Neural cell (in vitro differentiated cells): ENCODE results near the gene ZNF536. TPM values are rescaled to one million over a fixed set of nuclear protein-coding genes. Genes with fewer than 3 reads are reported as not detected.

ENCODE experiments used
- H2AFZ ChIP-seq: fragments of 200-600, 300-800 bp; sonication (generic), shearing (Covaris generic); 2 replicates; pipeline ENCODE4 v1.6.0; 2014; ENCODE audit warnings: low read depth, mild to moderate bottlenecking, antibody characterized with exemption, low read length, moderate library complexity
- H3F3A ChIP-seq: fragments of 200-600 bp; shearing (Covaris generic); 2 replicates; pipeline ENCODE4 v1.6.1; 2016; ENCODE audit warnings: mild to moderate bottlenecking, moderate library complexity, mixed read lengths, antibody characterized with exemption, low read length; ENCODE audit not compliant: insufficient read depth, poor library complexity, severe bottlenecking
- H3K27ac ChIP-seq: fragments of 200-600, 300-800 bp; sonication (generic), shearing (Covaris generic); 2 replicates; pipeline ENCODE4 v1.5.1; 2014; ENCODE audit warnings: mild to moderate bottlenecking, low read length, moderate library complexity
- H3K27me3 ChIP-seq: fragments of 300-800, 200-600 bp; sonication (generic), shearing (Covaris generic); 2 replicates; pipeline ENCODE4 v1.6.0; 2014; ENCODE audit warnings: mild to moderate bottlenecking, low read depth, low read length, moderate library complexity; ENCODE audit not compliant: insufficient read depth
- H3K36me3 ChIP-seq: fragments of 300-800, 200-600 bp; sonication (generic), shearing (Covaris generic); 2 replicates; pipeline ENCODE4 v1.5.1; 2014; ENCODE audit warnings: mild to moderate bottlenecking, antibody characterized with exemption, low read length, moderate library complexity; ENCODE audit not compliant: insufficient read depth
- H3K4me2 ChIP-seq: fragments of 300-800, 200-600 bp; sonication (generic), shearing (Covaris generic); 2 replicates; pipeline ENCODE4 v1.6.0; 2014; ENCODE audit warnings: mild to moderate bottlenecking, low read length
- H3K4me3 ChIP-seq: fragments of 300-800, 200-600 bp; sonication (generic), shearing (Covaris generic); 2 replicates; pipeline ENCODE4 v1.5.1; 2014; ENCODE audit warnings: mild to moderate bottlenecking, low read length, moderate library complexity
- H3K79me2 ChIP-seq: fragments of 200-600 bp; shearing (Covaris generic); replicated peaks from 2 replicates; pipeline ENCODE4 v1.6.0; 2014; ENCODE audit warnings: mild to moderate bottlenecking, low read length, moderate library complexity; ENCODE audit not compliant: insufficient read depth
- H3K9ac ChIP-seq: fragments of 300-800, 200-600 bp; sonication (generic), shearing (Covaris generic); 2 replicates; pipeline ENCODE4 v1.6.1; 2016; ENCODE audit warnings: mild to moderate bottlenecking, low read length, mixed read lengths
- H3K9me2 ChIP-seq: fragments of 200-600 bp; shearing (Covaris generic); 2 replicates; pipeline ENCODE4 v1.6.1; 2016; ENCODE audit warnings: mild to moderate bottlenecking, low read length, mixed read lengths; ENCODE audit not compliant: insufficient read depth
- H3K9me3 ChIP-seq: fragments of 200-600, 300-800 bp; sonication (generic), shearing (Covaris generic); 2 replicates; pipeline ENCODE4 v1.6.1; 2016; ENCODE audit warnings: mild to moderate bottlenecking, mixed run types, low read length, moderate library complexity, mixed read lengths
- H4K20me1 ChIP-seq: fragments of 200-600 bp; shearing (Covaris generic); 2 replicates; pipeline ENCODE4 v1.6.1; 2016; ENCODE audit warnings: mild to moderate bottlenecking, mixed run types; ENCODE audit not compliant: insufficient read depth
- CTCF ChIP-seq: fragments of 450-650 bp; IDR thresholded peaks from 2 replicates; pipeline ENCODE4 v1.5.1; 2014; ENCODE audit warnings: antibody characterized with exemption, mild to moderate bottlenecking, moderate library complexity; ENCODE audit not compliant: poor library complexity, severe bottlenecking
- EP300 ChIP-seq: fragments of 450-650 bp; conservative IDR thresholded peaks from 2 replicates; pipeline ENCODE4 v1.6.1; 2014; ENCODE audit warnings: antibody characterized with exemption, mild to moderate bottlenecking, moderate library complexity; ENCODE audit not compliant: poor library complexity, severe bottlenecking
- EZH2 ChIP-seq: fragments of 200-600, 300-800 bp; shearing (Covaris generic), sonication (generic); IDR thresholded peaks from 2 replicates; pipeline ENCODE4 v1.6.1; 2014; ENCODE audit warnings: antibody characterized with exemption, low read length, borderline replicate concordance, mild to moderate bottlenecking; ENCODE audit not compliant: insufficient read depth, poor library complexity, severe bottlenecking
- MXI1 ChIP-seq: fragments of 450-650 bp; conservative IDR thresholded peaks from 2 replicates; pipeline ENCODE4 v1.6.1; 2014; ENCODE audit warnings: antibody characterized with exemption, mild to moderate bottlenecking; ENCODE audit not compliant: poor library complexity, severe bottlenecking
- POLR2AphosphoS5 ChIP-seq: IDR thresholded peaks from 2 replicates; pipeline ENCODE4 v1.6.1; 2012
- RAD21 ChIP-seq: fragments of 450-650 bp; conservative IDR thresholded peaks from 2 replicates; pipeline ENCODE4 v1.6.1; 2014; ENCODE audit warnings: antibody characterized with exemption, mild to moderate bottlenecking, moderate library complexity
- SMC3 ChIP-seq: fragments of 450-650 bp; conservative IDR thresholded peaks from 2 replicates; pipeline ENCODE4 v1.6.1; 2014; ENCODE audit warnings: antibody characterized with exemption, mild to moderate bottlenecking, moderate library complexity; ENCODE audit not compliant: poor library complexity
- TAF1 ChIP-seq: IDR thresholded peaks from 2 replicates; pipeline ENCODE4 v1.6.1; 2012; ENCODE audit warnings: low read depth
- polyA plus RNA-seq: library from polyadenylated mRNA; depleted of rRNA; stranded (reverse); fragments of >200 nt; gene quantifications from 2 replicates; pipeline ENCODE4 v1.2.3, GENCODE V29; 2014
- TF ChIP-seq, protein P1 (sequence below): IDR thresholded peaks from 2 replicates; pipeline ENCODE4 v1.6.1; 2012; ENCODE audit warnings: borderline replicate concordance

The ZNF536 gene
- polyA plus RNA-seq, 1 donor from 2014 or later = 13.9 TPM

DNA sequence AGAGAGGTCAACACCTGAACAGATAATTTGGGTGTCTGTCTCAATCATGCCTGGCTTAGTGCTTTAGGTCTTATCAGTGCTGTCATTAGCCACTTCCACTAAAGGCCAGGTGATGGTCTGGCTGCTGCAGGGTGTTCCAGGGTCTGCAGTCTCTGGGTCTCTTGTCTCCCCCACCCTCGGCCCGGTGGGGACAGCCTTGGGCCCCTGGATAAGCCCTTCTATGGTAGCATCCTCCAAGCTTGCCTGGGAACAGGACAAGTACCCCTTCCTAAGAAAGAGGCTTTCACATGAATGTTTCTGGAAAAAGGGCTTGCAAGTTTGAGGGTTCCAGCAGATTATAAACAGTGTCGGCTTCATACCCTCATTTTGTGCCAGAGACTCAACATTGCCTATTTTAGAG, 29.3 kb upstream of the ZNF536 start:
- no peak overlapping the region for H3K27ac ChIP-seq
- no peak overlapping the region for H3K4me2 ChIP-seq
- no peaks in the 10 kb centered on the region for H3F3A ChIP-seq
- H3K9me3 ChIP-seq = no peaks in the 10 kb centered on the region
- H4K20me1 ChIP-seq = no peaks in the 10 kb centered on the region
- H2AFZ ChIP-seq = no peak overlapping the region
- no peaks in the 10 kb centered on the region for H3K27me3 ChIP-seq
- no peak overlapping the region for H3K4me3 ChIP-seq
- H3K9me2 ChIP-seq = no peaks in the 10 kb centered on the region
- no peak for TF ChIP-seq POLR2AphosphoS5
- no peak for TF ChIP-seq RAD21
- TF ChIP-seq SMC3 = no peak
- TF ChIP-seq CTCF = no peak
- TF ChIP-seq EP300 = no peak
- no peak for TF ChIP-seq TAF1
- TF ChIP-seq, protein P1, sequence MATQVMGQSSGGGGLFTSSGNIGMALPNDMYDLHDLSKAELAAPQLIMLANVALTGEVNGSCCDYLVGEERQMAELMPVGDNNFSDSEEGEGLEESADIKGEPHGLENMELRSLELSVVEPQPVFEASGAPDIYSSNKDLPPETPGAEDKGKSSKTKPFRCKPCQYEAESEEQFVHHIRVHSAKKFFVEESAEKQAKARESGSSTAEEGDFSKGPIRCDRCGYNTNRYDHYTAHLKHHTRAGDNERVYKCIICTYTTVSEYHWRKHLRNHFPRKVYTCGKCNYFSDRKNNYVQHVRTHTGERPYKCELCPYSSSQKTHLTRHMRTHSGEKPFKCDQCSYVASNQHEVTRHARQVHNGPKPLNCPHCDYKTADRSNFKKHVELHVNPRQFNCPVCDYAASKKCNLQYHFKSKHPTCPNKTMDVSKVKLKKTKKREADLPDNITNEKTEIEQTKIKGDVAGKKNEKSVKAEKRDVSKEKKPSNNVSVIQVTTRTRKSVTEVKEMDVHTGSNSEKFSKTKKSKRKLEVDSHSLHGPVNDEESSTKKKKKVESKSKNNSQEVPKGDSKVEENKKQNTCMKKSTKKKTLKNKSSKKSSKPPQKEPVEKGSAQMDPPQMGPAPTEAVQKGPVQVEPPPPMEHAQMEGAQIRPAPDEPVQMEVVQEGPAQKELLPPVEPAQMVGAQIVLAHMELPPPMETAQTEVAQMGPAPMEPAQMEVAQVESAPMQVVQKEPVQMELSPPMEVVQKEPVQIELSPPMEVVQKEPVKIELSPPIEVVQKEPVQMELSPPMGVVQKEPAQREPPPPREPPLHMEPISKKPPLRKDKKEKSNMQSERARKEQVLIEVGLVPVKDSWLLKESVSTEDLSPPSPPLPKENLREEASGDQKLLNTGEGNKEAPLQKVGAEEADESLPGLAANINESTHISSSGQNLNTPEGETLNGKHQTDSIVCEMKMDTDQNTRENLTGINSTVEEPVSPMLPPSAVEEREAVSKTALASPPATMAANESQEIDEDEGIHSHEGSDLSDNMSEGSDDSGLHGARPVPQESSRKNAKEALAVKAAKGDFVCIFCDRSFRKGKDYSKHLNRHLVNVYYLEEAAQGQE = no peak
- TF ChIP-seq EZH2 = no peak
- TF ChIP-seq MXI1 = no peak
- H3K79me2 ChIP-seq = no peaks in the 10 kb centered on the region
- H3K9ac ChIP-seq = no peak overlapping the region
- H3K36me3 ChIP-seq = no peaks in the 10 kb centered on the region

- H3K27me3 ChIP-seq = no peaks in the 10 kb centered on the region
- H3K9me2 ChIP-seq = no peaks in the 10 kb centered on the region
- no peak overlapping the region for H3K4me2 ChIP-seq
- no peaks in the 10 kb centered on the region for H3K36me3 ChIP-seq
- no peaks in the 10 kb centered on the region for H3F3A ChIP-seq
- TF ChIP-seq SMC3 (no peak), EZH2 (no peak), MXI1 (no peak), EP300 (no peak), RAD21 (no peak), POLR2AphosphoS5 (no peak), TAF1 (no peak), CTCF (no peak)
- H3K27ac ChIP-seq = no peak overlapping the region
- no peaks in the 10 kb centered on the region for H3K79me2 ChIP-seq
- no peaks in the 10 kb centered on the region for H4K20me1 ChIP-seq
- no peak overlapping the region for H3K9ac ChIP-seq
- no peaks in the 10 kb centered on the region for H3K9me3 ChIP-seq
- H3K4me3 ChIP-seq = no peak overlapping the region
- no peak overlapping the region for H2AFZ ChIP-seq
Measured at GRCh38 chr19:30344446-30345425, 27.4 kb upstream of the ZNF536 start.
